Trophoblast cell (in vitro differentiated cells and primary cell): Measurements from ENCODE around the gene GRID2IP.
"Not testable (repeated sequence)": the region's sequence is repeated elsewhere in the genome, so short reads cannot be mapped to it uniquely, and the experiment has no call there.

ENCODE experiments used
- DNase-seq, 2 donors: peaks; one replicate each; pipeline ENCODE4 v3.0.0-alpha.2; 2016
- H2AFZ ChIP-seq: 2 replicates; pipeline ENCODE4 v1.6.1; 2013; ENCODE audit warnings: low read length, moderate library complexity, mild to moderate bottlenecking; ENCODE audit not compliant: insufficient read depth, poor library complexity
- H2AK5ac ChIP-seq: 2 replicates; pipeline ENCODE4 v1.6.1; 2013; ENCODE audit warnings: mild to moderate bottlenecking, low read length
- H2BK120ac ChIP-seq: 2 replicates; pipeline ENCODE4 v1.6.1; 2013; ENCODE audit warnings: low read length, mild to moderate bottlenecking, moderate library complexity; ENCODE audit not compliant: insufficient read depth, poor library complexity
- H2BK12ac ChIP-seq: 2 replicates; pipeline ENCODE4 v1.6.1; 2013; ENCODE audit warnings: mild to moderate bottlenecking, low read length, moderate library complexity
- H2BK5ac ChIP-seq: 2 replicates; pipeline ENCODE4 v1.6.1; 2013; ENCODE audit warnings: low read length, low read depth, moderate library complexity, mild to moderate bottlenecking; ENCODE audit not compliant: poor library complexity
- H3K14ac ChIP-seq: 2 replicates; pipeline ENCODE4 v1.6.1; 2013; ENCODE audit warnings: mild to moderate bottlenecking, low read length
- H3K18ac ChIP-seq: 2 replicates; pipeline ENCODE4 v1.6.1; 2013; ENCODE audit warnings: mild to moderate bottlenecking, low read length
- H3K23ac ChIP-seq: 2 replicates; pipeline ENCODE4 v1.6.1; 2013; ENCODE audit warnings: low read length
- H3K27ac ChIP-seq: 2 replicates; pipeline ENCODE4 v1.5.1; 2013; ENCODE audit warnings: low read depth, mild to moderate bottlenecking, inconsistent platforms, low read length, moderate library complexity
- H3K27me3 ChIP-seq: 2 replicates; pipeline ENCODE4 v1.6.1; 2013; ENCODE audit warnings: inconsistent platforms, mild to moderate bottlenecking, low read length, moderate library complexity; ENCODE audit not compliant: insufficient read depth
- H3K36me3 ChIP-seq, 2 experiments: 1 replicate in 1 of 2; 2 replicates in 1 of 2; pipeline ENCODE4 v1.6.1; 2013; ENCODE audit warnings: low read length in 2 of 2, mild to moderate bottlenecking in 2 of 2, moderate library complexity in 1 of 2; ENCODE audit not compliant: insufficient read depth in 2 of 2, control insufficient read depth in 1 of 2
- H3K4ac ChIP-seq: 2 replicates; pipeline ENCODE4 v1.6.1; 2013; ENCODE audit warnings: low read depth, mild to moderate bottlenecking, low read length, moderate library complexity
- H3K4me1 ChIP-seq, 2 experiments: 1 replicate in 1 of 2; 2 replicates in 1 of 2; pipeline ENCODE4 v1.6.1; 2013; ENCODE audit warnings: low read length in 2 of 2, mild to moderate bottlenecking in 2 of 2, moderate library complexity in 1 of 2; ENCODE audit not compliant: insufficient read depth in 2 of 2, control insufficient read depth in 1 of 2
- H3K4me2 ChIP-seq: 2 replicates; pipeline ENCODE4 v1.6.1; 2013; ENCODE audit warnings: inconsistent platforms, mild to moderate bottlenecking, low read length, moderate library complexity
- H3K4me3 ChIP-seq: 2 replicates; pipeline ENCODE4 v1.5.1; 2013; ENCODE audit warnings: mild to moderate bottlenecking, low read depth, low read length, inconsistent platforms
- H3K79me1 ChIP-seq: one replicate; pipeline ENCODE4 v1.6.1; 2013; ENCODE audit warnings: low read length
- H3K79me2 ChIP-seq: 2 replicates; pipeline ENCODE4 v1.6.1; 2013; ENCODE audit warnings: low read length, mild to moderate bottlenecking; ENCODE audit not compliant: control insufficient read depth, insufficient read depth, poor library complexity
- H3K9ac ChIP-seq: 2 replicates; pipeline ENCODE4 v1.6.1; 2013; ENCODE audit warnings: mild to moderate bottlenecking, low read length
- H3K9me3 ChIP-seq: 2 replicates; pipeline ENCODE4 v1.6.1; 2013; ENCODE audit warnings: low read depth, mild to moderate bottlenecking, control low read depth, inconsistent platforms, low read length; ENCODE audit not compliant: insufficient read depth
- H4K12ac ChIP-seq: 2 replicates; pipeline ENCODE4 v1.6.1; 2013; ENCODE audit warnings: low read depth, mild to moderate bottlenecking, low read length, moderate library complexity
- H4K8ac ChIP-seq: 2 replicates; pipeline ENCODE4 v1.6.1; 2013; ENCODE audit warnings: low read depth, mild to moderate bottlenecking, low read length, moderate library complexity
- H4K91ac ChIP-seq: one replicate; pipeline ENCODE4 v1.6.1; 2013; ENCODE audit warnings: low read depth, mild to moderate bottlenecking, low read length, moderate library complexity
- WGBS: extraction: QIAGEN DNeasy Blood & Tissue Kit; methylation state at CpG from one replicate; pipeline ENCODE4 v1.1.7; 2013; ENCODE audit warnings: missing lambda C conversion rate; ENCODE audit not compliant: insufficient read length, insufficient coverage; ENCODE audit errors: extremely low coverage; 5-methylcytosine and 5-hydroxymethylcytosine counted together

GRID2IP gene

GRCh38 chr7:6449884-6450283, 101.4 kb downstream of the GRID2IP start:
- H2BK5ac ChIP-seq, H2AK5ac ChIP-seq, H2BK12ac ChIP-seq, H3K27ac ChIP-seq, H3K9me3 ChIP-seq, H3K23ac ChIP-seq, H2AFZ ChIP-seq, H3K4ac ChIP-seq, H4K8ac ChIP-seq, H3K4me2 ChIP-seq, H3K79me2 ChIP-seq, H3K4me1 ChIP-seq, H3K4me3 ChIP-seq, H3K9ac ChIP-seq, H3K36me3 ChIP-seq, H3K27me3 ChIP-seq, H4K91ac ChIP-seq, H3K79me1 ChIP-seq, H3K18ac ChIP-seq, H3K14ac ChIP-seq, H2BK120ac ChIP-seq, H4K12ac ChIP-seq: not testable (repeated sequence)
- peak; percentile 85 to 90 for DNase-seq
- no CpG with 5 or more reads among the region's 11 CpGs for WGBS

DNA sequence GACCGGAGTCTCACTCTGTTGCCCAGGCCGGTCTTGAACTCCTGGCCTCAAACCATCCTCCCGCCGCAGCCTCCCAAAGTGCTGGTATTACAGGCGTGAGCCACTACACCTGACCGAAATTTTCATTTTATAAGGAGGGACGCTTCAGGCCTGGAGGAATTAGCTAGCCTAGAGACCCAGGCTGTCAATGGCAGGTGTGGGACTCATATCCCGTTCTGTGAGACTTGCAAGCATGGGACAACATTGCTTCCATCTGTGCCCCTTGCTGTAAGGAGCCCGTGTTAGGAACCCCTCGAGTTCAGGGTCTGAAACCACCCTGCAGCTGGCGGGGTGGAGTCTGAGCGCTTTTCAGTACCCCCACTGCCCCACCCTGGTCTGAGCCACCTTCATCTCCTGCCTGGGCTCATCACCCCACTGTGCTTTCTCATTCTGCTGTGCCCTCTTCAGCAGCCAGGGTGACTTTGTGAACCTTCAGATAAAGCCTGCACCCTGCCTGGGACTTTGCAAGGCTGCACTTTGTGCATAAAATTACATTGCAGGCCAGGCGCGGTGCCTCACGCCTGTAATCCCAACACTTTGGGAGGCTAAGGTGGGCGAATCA, 102.2 kb downstream of the GRID2IP start:
- Histone ChIP-seq H4K12ac (no peak overlapping the region), H2AK5ac (no peak overlapping the region), H3K18ac (no peak overlapping the region), H2AFZ (no peak overlapping the region), H3K36me3 (peaks cover 8 to 10% of the 10 kb centered on the region in 2 experiments), H3K23ac (no peak overlapping the region), H3K4me2 (no peak overlapping the region), H3K9me3 (no peaks in the 10 kb centered on the region), H2BK120ac (no peak overlapping the region), H2BK12ac (no peak overlapping the region), H3K79me2 (peaks cover 5% of the 10 kb centered on the region), H4K91ac (no peak overlapping the region), H3K27me3 (no peaks in the 10 kb centered on the region), H3K14ac (no peak overlapping the region), H3K4ac (no peak overlapping the region), H3K4me1 (peaks cover 0 to 4% of the 10 kb centered on the region in 2 experiments), H3K27ac (no peak overlapping the region), H4K8ac (no peak overlapping the region), H3K9ac (no peak overlapping the region), H2BK5ac (no peak overlapping the region), H3K79me1 (peaks cover 7% of the 10 kb centered on the region), H3K4me3 (no peak overlapping the region)
- WGBS = no CpG with 5 or more reads among the region's 16 CpGs
- peak in 1 of 2 donors; percentile 29 for DNase-seq

DNA sequence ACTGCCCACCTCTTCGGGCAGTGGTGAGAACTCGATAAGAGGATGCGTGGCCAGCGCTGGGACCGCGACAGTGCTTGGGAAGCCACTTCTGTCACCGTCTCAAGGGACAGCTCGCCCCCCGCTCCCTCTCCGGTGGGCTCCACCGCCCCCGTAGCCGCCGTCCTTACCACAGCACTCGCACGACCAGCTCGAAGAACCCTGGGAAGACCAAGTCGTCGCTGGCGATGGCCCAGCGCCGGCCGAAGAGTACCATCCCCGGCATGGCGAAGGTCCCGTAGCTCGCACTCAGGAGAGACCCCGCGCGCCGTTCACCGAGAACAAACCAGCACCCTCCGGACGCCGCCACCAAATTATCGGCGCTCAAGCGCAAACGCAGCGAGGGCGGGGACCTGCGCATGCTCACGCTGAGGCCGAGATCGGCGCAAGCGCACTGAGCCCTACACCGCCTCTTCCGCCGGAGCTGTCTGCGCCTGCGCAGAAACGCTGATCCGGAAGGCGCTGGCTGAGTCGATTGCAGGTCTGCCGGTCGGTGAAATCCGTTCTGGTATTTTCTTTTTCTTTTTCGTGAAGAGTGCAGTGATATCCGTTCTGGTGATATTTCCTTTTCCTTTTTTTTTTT, 103.6 kb downstream of the GRID2IP start, which contains the start of gene DAGLB:
Gene DAGLB, minus strand, starts transcription at position 374 of the 619 bp plus-strand sequence. Its CDS starts 112 bp downstream, at position 262.
- Histone ChIP-seq H3K14ac (peak within 1 kb of the TSS; percentile 89), H2BK5ac (peak within 1 kb of the TSS; percentile 23), H3K9me3 (no peaks in the 10 kb centered on the region)

More for the DNA sequence above, 103.6 kb downstream of the GRID2IP start, which contains the start of gene DAGLB:
- WGBS = no CpG with 5 or more reads among the region's 61 CpGs
- Histone ChIP-seq H3K23ac (no peak within 1 kb of the TSS), H2AK5ac (no peak within 1 kb of the TSS), H4K8ac (peak within 1 kb of the TSS; percentile 79), H3K4me2 (peak within 1 kb of the TSS; percentile 77), H3K4me3 (peak within 1 kb of the TSS; percentile 91), H2BK120ac (peak within 1 kb of the TSS; percentile 43), H3K36me3 (peaks cover 10 to 15% of the 10 kb centered on the region in 2 experiments), H3K79me1 (peaks cover 7% of the 10 kb centered on the region), H3K18ac (peak within 1 kb of the TSS; percentile 59), H3K79me2 (peaks cover 5% of the 10 kb centered on the region), H2AFZ (peak within 1 kb of the TSS; percentile 82), H3K4me1 (peaks cover 0 to 4% of the 10 kb centered on the region in 2 experiments), H3K27ac (peak within 1 kb of the TSS; percentile 50), H2BK12ac (no peak within 1 kb of the TSS), H3K9ac (peak within 1 kb of the TSS; percentile 86), H4K91ac (peak within 1 kb of the TSS; percentile 49), H3K27me3 (no peaks in the 10 kb centered on the region), H4K12ac (peak within 1 kb of the TSS; percentile 74), H3K4ac (peak within 1 kb of the TSS; percentile 57)
- peak; percentile 95 to 99 for DNase-seq
